ENCODE data around the gene MYRF.

Gene MYRF

GRCh38 chr11:61810671-61811175, 58.3 kb downstream of the MYRF start:
- FAIRE-seq (no peak), DNase-seq (ENCODE audit: insufficient read length) (no peak)
- TF ChIP-seq POLR2AphosphoS5 (IDR thresholded peaks at IDR 0.05; ENCODE audit: low read depth, low read length) (no peak), POLR2A (IDR thresholded peaks at IDR 0.05; ENCODE audit: low read depth, low read length) (no peak), TAF1 (IDR thresholded peaks at IDR 0.05; ENCODE audit: borderline replicate concordance, low read depth, low read length) (no peak)

- no peak for FAIRE-seq
- DNase-seq (ENCODE audit: insufficient read length), result no peak
- TF ChIP-seq POLR2AphosphoS5 (IDR thresholded peaks at IDR 0.05; ENCODE audit: low read depth, low read length) (no peak), POLR2A (IDR thresholded peaks at IDR 0.05; ENCODE audit: low read depth, low read length) (no peak), TAF1 (IDR thresholded peaks at IDR 0.05; ENCODE audit: borderline replicate concordance, low read depth, low read length) (no peak)
These were observed 59.4 kb downstream of the MYRF start for GRCh38 chr11:61811831-61812230.

- FAIRE-seq (no peak), DNase-seq (ENCODE audit: insufficient read length) (no peak)
- TF ChIP-seq TAF1 (IDR thresholded peaks at IDR 0.05; ENCODE audit: borderline replicate concordance, low read depth, low read length) (no peak), POLR2AphosphoS5 (IDR thresholded peaks at IDR 0.05; ENCODE audit: low read depth, low read length) (no peak), POLR2A (IDR thresholded peaks at IDR 0.05; ENCODE audit: low read depth, low read length) (no peak)
These were observed 60.4 kb downstream of the MYRF start for GRCh38 chr11:61812736-61813411.

GRCh38 chr11:61814247-61814957, 62.0 kb downstream of the MYRF start:
- no peak for TF ChIP-seq POLR2AphosphoS5 (IDR thresholded peaks at IDR 0.05; ENCODE audit: low read depth, low read length)
- no peak for TF ChIP-seq POLR2A (IDR thresholded peaks at IDR 0.05; ENCODE audit: low read depth, low read length)
- TF ChIP-seq TAF1 (IDR thresholded peaks at IDR 0.05; ENCODE audit: borderline replicate concordance, low read depth, low read length), result no peak
- DNase-seq (ENCODE audit: insufficient read length) (no peak), FAIRE-seq (no peak)

GRCh38 chr11:61814958-61815789, 62.7 kb downstream of the MYRF start:
- peak; percentile 80 for FAIRE-seq
- DNase-seq (ENCODE audit: insufficient read length), result peak; percentile 75
- peak; percentile 43; the same call in 1 of the 2 replicates for TF ChIP-seq POLR2A (IDR thresholded peaks at IDR 0.05; ENCODE audit: low read depth, low read length)
- no peak for TF ChIP-seq TAF1 (IDR thresholded peaks at IDR 0.05; ENCODE audit: borderline replicate concordance, low read depth, low read length)
- no peak; the same call in 1 of the 2 replicates for TF ChIP-seq POLR2AphosphoS5 (IDR thresholded peaks at IDR 0.05; ENCODE audit: low read depth, low read length)

GRCh38 chr11:61815790-61816735, 63.6 kb downstream of the MYRF start:
- FAIRE-seq, result peak; percentile 50
- TF ChIP-seq TAF1 (IDR thresholded peaks at IDR 0.05; ENCODE audit: borderline replicate concordance, low read depth, low read length) (no peak), POLR2AphosphoS5 (IDR thresholded peaks at IDR 0.05; ENCODE audit: low read depth, low read length) (no peak), POLR2A (IDR thresholded peaks at IDR 0.05; ENCODE audit: low read depth, low read length) (no peak)
- peak; percentile 71 for DNase-seq (ENCODE audit: insufficient read length)

- peak; percentile 44; the same call in 1 of the 2 replicates for TF ChIP-seq POLR2A (IDR thresholded peaks at IDR 0.05; ENCODE audit: low read depth, low read length)
- no peak for TF ChIP-seq POLR2AphosphoS5 (IDR thresholded peaks at IDR 0.05; ENCODE audit: low read depth, low read length)
- FAIRE-seq, result peak; percentile 77
- peak; percentile 87 for DNase-seq (ENCODE audit: insufficient read length)
These were observed 64.5 kb downstream of the MYRF start, which contains the start of gene FADS1 for GRCh38 chr11:61816736-61817455. FADS1 (minus strand) TSS chr11:61817003; CDS start chr11:61816929, 74 bp downstream.

- FAIRE-seq (no peak), DNase-seq (ENCODE audit: insufficient read length) (no peak)
- TF ChIP-seq TAF1 (IDR thresholded peaks at IDR 0.05; ENCODE audit: borderline replicate concordance, low read depth, low read length) (no peak), POLR2A (IDR thresholded peaks at IDR 0.05; ENCODE audit: low read depth, low read length) (no peak)
These were observed 65.2 kb downstream of the MYRF start for GRCh38 chr11:61817471-61818202.

GRCh38 chr11:61820174-61820573, 67.7 kb downstream of the MYRF start:
- TF ChIP-seq POLR2A (IDR thresholded peaks at IDR 0.05; ENCODE audit: low read depth, low read length), result no peak
- TF ChIP-seq POLR2AphosphoS5 (IDR thresholded peaks at IDR 0.05; ENCODE audit: low read depth, low read length), result no peak
- no peak for TF ChIP-seq TAF1 (IDR thresholded peaks at IDR 0.05; ENCODE audit: borderline replicate concordance, low read depth, low read length)
- DNase-seq (ENCODE audit: insufficient read length) (no peak), FAIRE-seq (no peak)
